SK-N-SH (cell line): ENCODE data around the gene NYNRIN. TPM values are rescaled to one million over a fixed set of nuclear protein-coding genes. Genes with fewer than 3 reads are reported as not detected.

Experiments
- CTCF ChIA-PET: fragments of 300-600, 350-600 bp; formaldehyde crosslinking; extraction: SDS; loops from one replicate; lab custom pipeline; 2021; lab: Yijun Ruan, JAX
- POLR2A ChIA-PET: fragments of 350-600 bp; sonication (Branson Sonifier 250); formaldehyde crosslinking; extraction: SDS; loops from one replicate; lab custom pipeline; 2020; ENCODE audit warnings: antibody characterized with exemption, inconsistent platforms; lab: Yijun Ruan, JAX
- DNase-seq: peaks from one replicate; pipeline ENCODE4 v3.0.0; 2012
- H2AFZ ChIP-seq: fragments of 200-600 bp; sonication (generic); 2 replicates; pipeline ENCODE4 v1.8.1; 2016; ENCODE audit warnings: antibody characterized with exemption, mild to moderate bottlenecking, low read depth
- H3F3A ChIP-seq: fragments of 200-600 bp; sonication (generic); replicated peaks from 2 replicates; pipeline ENCODE3; 2016; ENCODE audit warnings: antibody characterized with exemption, mild to moderate bottlenecking; ENCODE audit not compliant: insufficient read depth
- H3K27ac ChIP-seq, 2 experiments: fragments of 200-500 bp in 1 of 2; fragments of 200-600 bp in 1 of 2; sonication (Bioruptor generic) in 1 of 2; sonication (generic), shearing (Covaris generic) in 1 of 2; 2 replicates each; pipeline versions ENCODE4 v1.5.1 to v1.6.1; 2014 to 2016; ENCODE audit warnings: low read depth in 2 of 2, inconsistent platforms in 1 of 2, low read length in 1 of 2, mild to moderate bottlenecking in 1 of 2, mixed read lengths in 1 of 2
- H3K27me3 ChIP-seq: fragments of 200-600 bp; sonication (generic), shearing (Covaris generic); 2 replicates; pipeline ENCODE4 v1.6.1; 2016; ENCODE audit warnings: mixed run types; ENCODE audit not compliant: insufficient read depth
- H3K36me3 ChIP-seq, 2 experiments: fragments of 200-500 bp in 1 of 2; fragments of 200-600 bp in 1 of 2; sonication (Bioruptor generic) in 1 of 2; sonication (generic) in 1 of 2; replicated peaks in 1 of 2; 2 replicates each; pipeline versions ENCODE3 to v1.5.1; 2014 to 2016; ENCODE audit warnings: low read length in 1 of 2, mild to moderate bottlenecking in 1 of 2; ENCODE audit not compliant: insufficient read depth in 2 of 2, control insufficient read depth in 1 of 2
- H3K4me1 ChIP-seq, 2 experiments: fragments of 200-500 bp in 1 of 2; fragments of 200-600 bp in 1 of 2; sonication (Bioruptor generic) in 1 of 2; sonication (generic), shearing (Covaris generic) in 1 of 2; 2 replicates each; pipeline versions ENCODE4 v1.5.1 to v1.6.1; 2014 to 2016; ENCODE audit warnings: low read depth in 1 of 2, low read length in 1 of 2, mixed run types in 1 of 2; ENCODE audit not compliant: insufficient read depth in 2 of 2, control insufficient read depth in 1 of 2
- H3K4me2 ChIP-seq: fragments of 200-600 bp; sonication (generic), shearing (Covaris generic); 2 replicates; pipeline ENCODE4 v1.6.1; 2017; ENCODE audit warnings: mixed run types
- H3K4me3 ChIP-seq, 2 experiments: fragments of 200-500 bp in 1 of 2; fragments of 200-600 bp in 1 of 2; sonication (Bioruptor generic) in 1 of 2; sonication (generic), shearing (Covaris generic) in 1 of 2; 2 replicates each; pipeline versions ENCODE4 v1.5.1 to v1.8.1; 2014 to 2016; ENCODE audit warnings: low read depth in 2 of 2, inconsistent platforms in 1 of 2, low read length in 1 of 2, mild to moderate bottlenecking in 1 of 2, mixed read lengths in 1 of 2, moderate library complexity in 1 of 2
- H3K79me2 ChIP-seq: fragments of 200-600 bp; sonication (generic); 2 replicates; pipeline ENCODE4 v1.8.1; 2017; ENCODE audit warnings: mild to moderate bottlenecking; ENCODE audit not compliant: insufficient read depth
- H3K9ac ChIP-seq: fragments of 200-600 bp; sonication (generic); 2 replicates; pipeline ENCODE4 v1.6.1; 2017; ENCODE audit warnings: mixed run types
- H3K9me2 ChIP-seq: fragments of 200-600 bp; sonication (generic); 2 replicates; pipeline ENCODE4 v1.6.1; 2017; ENCODE audit warnings: mixed run types
- H3K9me3 ChIP-seq: fragments of 200-600 bp; sonication (generic); 2 replicates; pipeline ENCODE4 v1.6.1; 2017; ENCODE audit warnings: mixed run types, mild to moderate bottlenecking, moderate library complexity
- H4K20me1 ChIP-seq: fragments of 200-600 bp; sonication (generic); 2 replicates; pipeline ENCODE4 v1.6.1; 2017; ENCODE audit warnings: mild to moderate bottlenecking, mixed run types; ENCODE audit not compliant: insufficient read depth
- CHD2 ChIP-seq: fragments of 150-350 bp; IDR thresholded peaks from 2 replicates; pipeline ENCODE4 v1.6.1; 2018; ENCODE audit warnings: low read length; ENCODE audit not compliant: partially characterized antibody
- CTCF ChIP-seq: fragments of 200-600 bp; sonication (generic); IDR thresholded peaks from 2 replicates; pipeline ENCODE4 v1.6.1; 2017; ENCODE audit warnings: antibody characterized with exemption, mild to moderate bottlenecking, moderate library complexity
- FOSL2 ChIP-seq: IDR thresholded peaks from 2 replicates; pipeline ENCODE4 v1.4.0; 2012; ENCODE audit warnings: low read depth, mild to moderate bottlenecking, moderate library complexity, borderline replicate concordance
- GATA2 ChIP-seq: sonication (generic); formaldehyde crosslinking; IDR thresholded peaks from 2 replicates; pipeline ENCODE4 v1.5.0; 2020; ENCODE audit warnings: mild to moderate bottlenecking, missing genetic modification reagents
- IRF3 ChIP-seq: fragments of 150-350 bp; IDR thresholded peaks from 2 replicates; pipeline ENCODE4 v1.6.1; 2016; ENCODE audit warnings: mild to moderate bottlenecking, low read depth, low read length
- JUND ChIP-seq: IDR thresholded peaks from 2 replicates; pipeline ENCODE4 v1.4.0; 2012
- MEF2A ChIP-seq: IDR thresholded peaks from 2 replicates; pipeline ENCODE4 v1.4.0; 2012; ENCODE audit warnings: low read depth, borderline replicate concordance
- NRF1 ChIP-seq: IDR thresholded peaks from 2 replicates; pipeline ENCODE4 v1.6.1; 2012; ENCODE audit warnings: low read depth, mild to moderate bottlenecking, low read length
- PBX3 ChIP-seq: IDR thresholded peaks from 2 replicates; pipeline ENCODE4; 2012
- POLR2AphosphoS5 ChIP-seq: IDR thresholded peaks from 2 replicates; pipeline ENCODE4 v1.6.1; 2012; ENCODE audit warnings: low read depth, low read length
- RCOR1 ChIP-seq: fragments of 150-350 bp; IDR thresholded peaks from 2 replicates; pipeline ENCODE4 v1.6.1; 2017; ENCODE audit warnings: antibody characterized with exemption, low read length
- SIN3A ChIP-seq: IDR thresholded peaks from 2 replicates; pipeline ENCODE4 v1.6.1; 2012; ENCODE audit warnings: low read depth, mild to moderate bottlenecking, low read length, moderate library complexity, borderline replicate concordance
- SMC3 ChIP-seq: IDR thresholded peaks from 2 replicates; pipeline ENCODE4 v1.6.1; 2012; ENCODE audit warnings: low read depth, low read length, improper control_type of control experiment
- TCF12 ChIP-seq: IDR thresholded peaks from 2 replicates; pipeline ENCODE4 v1.4.0; 2012
- TEAD4 ChIP-seq: IDR thresholded peaks from 2 replicates; pipeline ENCODE4 v1.4.0; 2012; ENCODE audit warnings: mild to moderate bottlenecking, borderline replicate concordance; ENCODE audit not compliant: insufficient read depth
- YY1 ChIP-seq: IDR thresholded peaks from 2 replicates; pipeline ENCODE4 v1.4.0; 2012; ENCODE audit warnings: low read depth, mild to moderate bottlenecking
- WGBS: methylation state at CpG from one replicate; pipeline ENCODE4 v1.1.6; 2017; ENCODE audit warnings: low lambda C conversion rate; 5-methylcytosine and 5-hydroxymethylcytosine counted together
- polyA plus RNA-seq, 3 experiments: library from polyadenylated mRNA; depleted of rRNA; stranded (reverse); fragments of >200 nt; gene quantifications; 2 replicates each; pipeline ENCODE4 v1.2.3, GENCODE V29; 2012

The NYNRIN gene
- polyA plus RNA-seq, 1 of the 3 experiments (the other 2 are of a cell fraction) = 4.8 TPM

GRCh38 chr14:24439257-24439656 lies 40.5 kb downstream of the NYNRIN start:
- no peak overlapping the region for H3K9ac ChIP-seq
- H3F3A ChIP-seq = peaks cover 28% of the 10 kb centered on the region
- H3K9me3 ChIP-seq = no peaks in the 10 kb centered on the region
- H3K27me3 ChIP-seq = no peaks in the 10 kb centered on the region
- WGBS = 93% methylated on average over 1 of the region's 1 CpG
- CTCF ChIA-PET = interaction anchor here (4.1 to 16.4 kb wide), 3 partner anchors 8 to 103 kb away, joined by 39 to 445 read pairs (median 40); partner anchors contain the start of genes ADCY4, CBLN3, KHNYN and RIPK3
- H4K20me1 ChIP-seq = peaks cover 4% of the 10 kb centered on the region; the same call in 1 of the 2 replicates
- no peak overlapping the region for H3K4me2 ChIP-seq
- H3K27ac ChIP-seq = no peak overlapping the region
- H3K36me3 ChIP-seq = peaks cover 28 to 56% of the 10 kb centered on the region in 2 experiments
- TF ChIP-seq MEF2A (no peak), FOSL2 (no peak), NRF1 (no peak), GATA2 (no peak), SMC3 (no peak), CHD2 (no peak), CTCF (no peak), PBX3 (no peak), TCF12 (no peak), JUND (no peak), IRF3 (no peak), YY1 (no peak)
- no peaks in the 10 kb centered on the region for H3K9me2 ChIP-seq
- POLR2A ChIA-PET = interaction anchor here (1.4 kb wide), 1 partner anchor 73 kb away, joined by 3 read pairs; no protein-coding TSS in a partner anchor
- no peak overlapping the region for H2AFZ ChIP-seq
- peaks cover 33% of the 10 kb centered on the region for H3K79me2 ChIP-seq
- peaks cover 0 to 17% of the 10 kb centered on the region in 2 experiments; a peak in 2 of 4 replicates for H3K4me1 ChIP-seq
- no peak for DNase-seq
- no peak overlapping the region for H3K4me3 ChIP-seq

- no peak overlapping the region for H3K4me3 ChIP-seq
- peaks cover 23% of the 10 kb centered on the region for H3F3A ChIP-seq
- H3K4me2 ChIP-seq = no peak overlapping the region
- no peak for DNase-seq
- no peaks in the 10 kb centered on the region for H3K9me3 ChIP-seq
- 77% methylated on average over 11 of the region's 15 CpGs for WGBS
- POLR2A ChIA-PET = interaction anchor here (1.4 kb wide), 1 partner anchor 74 kb away, joined by 3 read pairs; no protein-coding TSS in a partner anchor
- H4K20me1 ChIP-seq = peaks cover 4% of the 10 kb centered on the region; the same call in 1 of the 2 replicates
- no peak overlapping the region for H2AFZ ChIP-seq
- TF ChIP-seq POLR2AphosphoS5 (no peak), SIN3A (no peak), TEAD4 (no peak), RCOR1 (no peak), NRF1 (no peak), PBX3 (no peak)
- peaks cover 30% of the 10 kb centered on the region for H3K79me2 ChIP-seq
- H3K9me2 ChIP-seq = no peaks in the 10 kb centered on the region
- CTCF ChIA-PET = interaction anchor here (4.1 to 16.4 kb wide), 3 partner anchors 9 to 104 kb away, joined by 39 to 445 read pairs (median 40); partner anchors contain the start of genes ADCY4, CBLN3, KHNYN and RIPK3
- no peaks in the 10 kb centered on the region for H3K27me3 ChIP-seq
- H3K36me3 ChIP-seq = peaks cover 33 to 56% of the 10 kb centered on the region in 2 experiments
- no peak overlapping the region for H3K9ac ChIP-seq
- H3K4me1 ChIP-seq = peaks cover 0 to 17% of the 10 kb centered on the region in 2 experiments; a peak in 2 of 4 replicates
- no peak overlapping the region; a peak in 1 of 4 replicates for H3K27ac ChIP-seq
Measured at GRCh38 chr14:24439830-24440605, 41.2 kb downstream of the NYNRIN start.
